ENCODE data around the gene SUN5. TPM values are rescaled to one million over a fixed set of nuclear protein-coding genes. Genes with fewer than 3 reads are reported as not detected.

SUN5 gene
- total RNA-seq, 1 donor, result not detected

DNA sequence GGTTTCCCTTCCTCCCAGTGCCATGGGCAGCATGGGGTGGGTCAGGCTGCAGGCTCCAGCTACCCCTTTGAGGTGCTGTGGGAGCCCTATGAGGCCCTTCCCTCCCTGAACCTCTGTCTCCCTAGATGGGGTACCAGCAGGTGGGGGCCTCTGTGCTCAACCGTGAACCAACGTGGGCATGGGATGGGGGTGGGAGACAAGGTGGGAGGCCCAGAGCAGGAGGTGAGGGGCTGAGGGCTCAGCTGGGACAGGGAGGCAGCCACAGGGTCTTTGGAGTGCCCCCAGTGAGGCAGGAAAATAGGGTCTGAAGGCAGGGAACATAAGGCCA, 33.3 kb downstream of the SUN5 start:
- TF ChIP-seq, protein P1, sequence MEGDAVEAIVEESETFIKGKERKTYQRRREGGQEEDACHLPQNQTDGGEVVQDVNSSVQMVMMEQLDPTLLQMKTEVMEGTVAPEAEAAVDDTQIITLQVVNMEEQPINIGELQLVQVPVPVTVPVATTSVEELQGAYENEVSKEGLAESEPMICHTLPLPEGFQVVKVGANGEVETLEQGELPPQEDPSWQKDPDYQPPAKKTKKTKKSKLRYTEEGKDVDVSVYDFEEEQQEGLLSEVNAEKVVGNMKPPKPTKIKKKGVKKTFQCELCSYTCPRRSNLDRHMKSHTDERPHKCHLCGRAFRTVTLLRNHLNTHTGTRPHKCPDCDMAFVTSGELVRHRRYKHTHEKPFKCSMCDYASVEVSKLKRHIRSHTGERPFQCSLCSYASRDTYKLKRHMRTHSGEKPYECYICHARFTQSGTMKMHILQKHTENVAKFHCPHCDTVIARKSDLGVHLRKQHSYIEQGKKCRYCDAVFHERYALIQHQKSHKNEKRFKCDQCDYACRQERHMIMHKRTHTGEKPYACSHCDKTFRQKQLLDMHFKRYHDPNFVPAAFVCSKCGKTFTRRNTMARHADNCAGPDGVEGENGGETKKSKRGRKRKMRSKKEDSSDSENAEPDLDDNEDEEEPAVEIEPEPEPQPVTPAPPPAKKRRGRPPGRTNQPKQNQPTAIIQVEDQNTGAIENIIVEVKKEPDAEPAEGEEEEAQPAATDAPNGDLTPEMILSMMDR (IDR thresholded peaks at IDR 0.05; ENCODE audit: insufficient read depth, low read length), result no peak
- no peak for DNase-seq (ENCODE audit: low read depth)

DNA sequence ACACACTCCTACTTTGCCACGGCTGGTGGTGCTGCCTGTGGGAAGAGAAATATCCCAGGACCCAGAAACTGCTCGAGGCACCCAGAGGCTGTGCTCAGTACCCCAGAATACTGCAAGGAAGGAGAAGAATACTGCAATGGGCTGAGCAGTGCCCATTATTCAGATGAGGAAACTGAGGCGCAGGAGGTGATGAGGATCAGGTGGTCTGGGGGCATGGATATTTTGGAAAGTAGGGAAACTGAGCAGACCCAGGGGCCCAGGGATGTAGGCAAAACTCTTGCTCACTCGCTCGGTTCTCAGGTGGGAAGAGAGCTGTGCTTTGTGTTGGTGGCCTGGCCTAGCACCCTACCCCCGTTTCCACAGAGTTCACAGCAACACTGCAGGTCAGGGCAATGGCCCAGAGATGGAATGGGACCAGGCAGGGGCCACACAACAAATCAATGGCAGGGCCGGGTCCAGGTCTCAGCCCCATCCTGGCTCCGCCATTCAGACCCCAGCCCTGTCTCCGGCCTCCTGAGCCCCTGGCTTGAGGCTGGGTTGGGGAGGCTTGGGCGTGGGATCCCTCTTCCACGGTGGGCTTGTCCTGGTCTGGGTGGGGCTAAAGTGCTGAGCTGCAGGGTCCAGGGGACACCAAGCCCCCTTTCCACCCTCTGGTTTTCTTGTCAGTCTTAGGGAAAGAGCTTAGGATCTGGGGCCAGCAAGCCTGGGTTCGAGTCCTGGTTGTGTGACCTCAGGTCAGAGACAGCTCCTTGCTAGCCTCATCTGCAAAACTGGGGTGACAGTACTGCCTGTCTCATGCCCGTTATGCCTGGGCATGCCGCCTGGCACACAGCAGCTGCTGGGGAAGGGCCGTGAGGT, 33.9 kb downstream of the SUN5 start:
- DNase-seq (ENCODE audit: low read depth), result no peak
- TF ChIP-seq, protein P1 (IDR thresholded peaks at IDR 0.05; ENCODE audit: insufficient read depth, low read length), result no peak
- H3K4me3 ChIP-seq (ENCODE audit: low read depth, low read length), result no peak overlapping the region

More for the DNA sequence above, 33.3 kb downstream of the SUN5 start:
- no peak overlapping the region for H3K4me3 ChIP-seq (ENCODE audit: low read depth, low read length)

DNA sequence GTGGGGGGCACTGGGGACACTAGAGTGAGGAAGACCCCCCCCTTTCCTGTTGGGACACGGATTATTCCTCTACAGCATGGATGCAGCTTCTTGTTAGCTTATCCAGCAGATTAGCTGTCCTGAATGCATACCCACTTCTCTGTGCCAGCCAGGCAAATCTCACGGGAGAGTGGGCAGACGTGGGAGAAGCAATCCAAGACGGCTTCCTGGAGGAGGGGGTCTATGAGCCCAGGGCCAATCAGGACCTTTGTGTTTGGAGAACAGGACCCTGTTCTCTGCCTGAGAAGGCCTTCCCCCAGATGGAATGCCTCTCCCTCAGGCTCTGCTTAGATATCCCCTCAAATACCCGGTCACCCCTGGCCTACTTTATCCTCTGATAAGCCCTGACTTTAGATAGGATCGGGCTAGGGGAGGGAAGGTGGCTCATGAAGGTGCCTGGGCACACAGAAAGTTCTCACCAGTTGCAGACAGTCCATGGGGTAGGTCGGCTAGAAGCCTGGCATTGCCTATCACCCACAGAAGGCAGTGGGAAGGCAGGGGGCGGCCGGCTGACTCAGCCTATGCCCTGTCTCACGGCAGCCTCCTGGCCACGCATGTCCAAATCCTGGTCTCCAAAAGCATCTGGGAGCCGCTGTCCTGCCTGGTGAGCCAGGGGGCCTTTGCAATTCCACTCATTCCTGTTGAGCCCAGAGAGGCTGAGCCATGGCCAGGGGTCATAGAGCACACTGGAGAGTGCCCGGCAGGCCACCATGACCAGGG, 34.7 kb downstream of the SUN5 start:
- TF ChIP-seq, protein P1 (IDR thresholded peaks at IDR 0.05; ENCODE audit: insufficient read depth, low read length), result no peak
- DNase-seq (ENCODE audit: low read depth), result no peak
- H3K4me3 ChIP-seq (ENCODE audit: low read depth, low read length), result no peak overlapping the region

DNA sequence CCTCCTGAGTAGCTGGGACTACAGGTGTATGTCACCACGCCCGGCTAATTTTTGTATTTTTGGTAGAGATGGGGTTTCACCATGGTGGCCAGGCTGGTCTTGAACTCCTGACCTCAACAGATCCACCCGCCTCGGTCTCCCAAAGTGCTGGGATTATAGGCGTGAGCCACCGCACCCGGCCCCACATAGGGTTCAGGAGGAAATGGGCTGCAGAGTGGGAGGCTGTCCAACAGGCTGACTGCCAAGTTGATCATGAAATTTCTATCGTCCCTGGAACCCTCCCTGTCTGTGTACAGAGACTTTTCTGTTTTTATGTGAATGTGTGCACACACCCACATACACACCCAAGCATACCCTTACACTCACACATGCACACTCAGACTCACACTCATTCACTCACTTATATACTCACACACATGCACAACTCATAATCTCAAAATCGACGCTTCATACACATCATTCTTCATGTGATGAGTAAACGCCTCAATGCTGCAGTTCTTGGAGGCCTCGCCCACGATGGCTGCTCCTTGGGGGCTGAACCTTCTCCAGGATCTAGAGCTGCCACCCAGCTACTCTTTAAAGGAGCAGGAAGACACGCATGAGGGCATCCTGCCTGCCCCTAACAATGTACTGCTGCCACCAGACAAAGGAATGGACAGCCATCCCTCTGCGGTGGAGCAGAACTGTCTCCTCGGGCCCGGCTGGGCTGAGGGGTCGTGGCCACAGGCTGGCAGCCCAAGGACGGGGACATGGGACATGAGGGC, 35.6 kb downstream of the SUN5 start:
- no peak for DNase-seq (ENCODE audit: low read depth)
- TF ChIP-seq, protein P1 (IDR thresholded peaks at IDR 0.05; ENCODE audit: insufficient read depth, low read length), result no peak
- no peak overlapping the region for H3K4me3 ChIP-seq (ENCODE audit: low read depth, low read length)

DNA sequence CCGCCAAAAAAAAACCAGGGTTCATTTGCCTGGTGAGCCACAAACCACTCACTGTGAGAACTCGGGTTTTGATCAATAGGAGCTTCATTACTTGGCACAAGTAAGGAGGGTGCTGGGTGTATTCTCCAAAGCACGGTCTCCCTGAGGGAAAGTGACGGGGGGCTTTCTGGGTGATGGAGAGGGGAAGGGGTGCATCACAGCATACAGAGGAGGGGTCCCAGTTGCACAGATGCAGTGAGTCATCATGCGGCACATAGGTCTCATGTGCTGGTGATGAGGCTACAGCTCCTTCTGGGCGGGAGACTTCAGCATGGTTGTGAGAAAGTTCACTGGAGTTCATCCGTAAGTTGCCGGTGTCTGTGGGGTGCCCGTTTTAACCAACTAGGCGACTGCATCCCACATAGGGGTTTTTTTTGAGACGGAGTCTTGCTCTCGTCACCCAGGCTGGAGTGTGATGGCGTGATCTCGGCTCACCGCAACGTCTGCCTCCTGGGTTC, 36.2 kb downstream of the SUN5 start:
- H3K4me3 ChIP-seq (ENCODE audit: low read depth, low read length), result no peak overlapping the region
- DNase-seq (ENCODE audit: low read depth), result no peak
- TF ChIP-seq, protein P1 (IDR thresholded peaks at IDR 0.05; ENCODE audit: insufficient read depth, low read length), result no peak
